Prostate gland (tissue), 2 donors: Measurements from ENCODE around the gene NUAK2. TPM values are rescaled to one million over a fixed set of nuclear protein-coding genes. Genes with fewer than 3 reads are reported as not detected.

Experiments
- DNase-seq: peaks from one replicate; pipeline ENCODE4 v3.0.0-alpha.2; 2019; ENCODE audit warnings: low spot score
- H3K27ac ChIP-seq, 2 donors: fragments of 200-600 bp; sonication (generic); 2 replicates each; pipeline ENCODE4 v1.5.1; 2017 to 2019
- H3K27me3 ChIP-seq: fragments of 200-600 bp; sonication (generic); replicated peaks from 2 replicates; pipeline ENCODE4 v1.5.1; 2019; ENCODE audit not compliant: insufficient read depth
- H3K36me3 ChIP-seq, 2 donors: fragments of 200-600 bp; sonication (generic); 1 replicate in 1 of 2; 2 replicates in 1 of 2; pipeline versions ENCODE4 v1.5.1 to v1.8.1; 2017 to 2019
- H3K4me1 ChIP-seq: fragments of 200-600 bp; sonication (generic); replicated peaks from 2 replicates; pipeline ENCODE4 v1.5.1; 2019
- H3K4me3 ChIP-seq, 2 donors: fragments of 200-600 bp; sonication (generic); 2 replicates each; pipeline ENCODE4 v1.5.1; 2017 to 2019
- H3K9me3 ChIP-seq: fragments of 200-600 bp; sonication (generic); 2 replicates; pipeline ENCODE4 v1.5.1; 2017
- CTCF ChIP-seq, 4 experiments: fragments of 200-600 bp in 2 of 4; fragments of 450-650 bp in 2 of 4; sonication (generic) in 2 of 4; IDR thresholded peaks; 1 replicate in 3 of 4; 2 replicates in 1 of 4; pipeline ENCODE4 v1.5.1; 2016 to 2019; ENCODE audit warnings: antibody characterized with exemption in 4 of 4, mild to moderate bottlenecking in 2 of 4, moderate library complexity in 2 of 4
- POLR2A ChIP-seq: fragments of 450-650 bp; IDR thresholded peaks from one replicate; pipeline ENCODE4 v1.6.1; 2016; ENCODE audit warnings: antibody characterized with exemption, mild to moderate bottlenecking
- POLR2AphosphoS5 ChIP-seq: sonication (generic); formaldehyde crosslinking; IDR thresholded peaks from one replicate; pipeline ENCODE4 v1.6.1; 2017; ENCODE audit warnings: antibody characterized with exemption
- WGBS: methylation state at CpG from one replicate; pipeline ENCODE4 v1.1.5; 2018; 5-methylcytosine and 5-hydroxymethylcytosine counted together
- intact Hi-C: fragments of 100-400 bp; cut with DNase I; formaldehyde crosslinking; loops from one replicate; pipeline ENCODE4 v1.14.2; 2022
- total RNA-seq, 2 donors: library from RNA; depleted of rRNA; stranded (reverse); fragments of >200 nt; gene quantifications; one replicate each; pipeline ENCODE4 v1.1.0, GENCODE V29; 2016

Gene NUAK2
- total RNA-seq, 2 donors from 2014 or later = 3.7 to 20.0 TPM

DNA sequence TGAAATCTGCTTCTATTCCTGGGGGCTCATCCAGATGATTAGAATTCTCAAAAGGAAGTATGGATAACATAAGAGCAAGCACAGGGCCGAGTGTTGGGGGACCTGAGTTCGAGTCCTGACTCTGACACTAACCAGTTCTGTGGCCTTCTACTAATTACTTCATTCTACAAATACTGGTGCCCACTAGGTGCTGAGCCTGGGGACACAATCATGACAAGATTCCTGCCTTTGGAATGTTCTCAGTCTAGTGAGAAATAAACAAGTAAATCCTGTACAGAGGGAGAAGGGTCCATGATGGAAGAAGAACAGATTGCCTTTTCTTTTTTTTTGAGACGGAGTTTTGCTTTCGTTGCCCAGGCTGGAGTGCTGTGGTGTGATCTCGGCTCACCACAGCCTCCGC, 2.2 kb upstream of the NUAK2 start:
- Histone ChIP-seq H3K4me3 (no peak overlapping the region), H3K27me3 (no peaks in the 10 kb centered on the region), H3K36me3 (no peaks in the 10 kb centered on the region), H3K9me3 (no peaks in the 10 kb centered on the region), H3K27ac (no peak overlapping the region), H3K4me1 (peaks cover 6% of the 10 kb centered on the region)
- DNase-seq = no peak
- TF ChIP-seq POLR2A = no peak
- no peak for TF ChIP-seq POLR2AphosphoS5
- TF ChIP-seq CTCF (IDR thresholded peaks at IDR 0.05) = no peak
- intact Hi-C loops = no loop called here
- WGBS = 93% methylated on average over 6 of the region's 6 CpGs

GRCh38 chr1:205321959-205322283, 376 bp upstream of the NUAK2 start:
- Histone ChIP-seq H3K4me3 (peak overlapping the region in 1 of 2 donors; percentile 44), H3K9me3 (no peaks in the 10 kb centered on the region), H3K27ac (peak overlapping the region; percentile 55 to 75), H3K4me1 (peaks cover 24% of the 10 kb centered on the region), H3K27me3 (no peaks in the 10 kb centered on the region), H3K36me3 (no peaks in the 10 kb centered on the region)
- 67% methylated on average over 5 of the region's 5 CpGs for WGBS
- no peak for DNase-seq
- TF ChIP-seq POLR2AphosphoS5 (no peak), POLR2A (no peak), CTCF (IDR thresholded peaks at IDR 0.05) (no peak)
- intact Hi-C loops = no loop called here

- TF ChIP-seq CTCF (IDR thresholded peaks at IDR 0.05) (no peak), POLR2AphosphoS5 (peak; percentile 87), POLR2A (peak; percentile 16)
- intact Hi-C loops = no loop called here
- WGBS = 26% methylated on average over 6 of the region's 6 CpGs
- peak; percentile 88 for DNase-seq
- Histone ChIP-seq H3K4me1 (peaks cover 30% of the 10 kb centered on the region), H3K27ac (peak overlapping the region; percentile 25 to 61), H3K27me3 (no peaks in the 10 kb centered on the region), H3K4me3 (peak overlapping the region in 1 of 2 donors; percentile 10), H3K36me3 (no peaks in the 10 kb centered on the region), H3K9me3 (no peaks in the 10 kb centered on the region)
Observed at GRCh38 chr1:205319081-205320018, 2.2 kb downstream of the NUAK2 start.

GRCh38 chr1:205318231-205318991, 3.1 kb downstream of the NUAK2 start:
- intact Hi-C loops = no loop called here
- Histone ChIP-seq H3K27ac (peak overlapping the region; percentile 25 to 61), H3K4me1 (peaks cover 36% of the 10 kb centered on the region), H3K9me3 (no peaks in the 10 kb centered on the region), H3K27me3 (no peaks in the 10 kb centered on the region), H3K4me3 (no peak overlapping the region), H3K36me3 (no peaks in the 10 kb centered on the region)
- peak; percentile 60 for DNase-seq
- WGBS = 49% methylated on average over 6 of the region's 6 CpGs
- TF ChIP-seq POLR2AphosphoS5 (peak; percentile 55), CTCF (IDR thresholded peaks at IDR 0.05) (no peak)
